ENCODE results near the gene DENND2A. TPM values are rescaled to one million over a fixed set of nuclear protein-coding genes. Genes with fewer than 3 reads are reported as not detected.

The DENND2A gene
- total and polyA plus RNA-seq, 2 of the 4 experiments (the other 2 are of a cell fraction): 7.5 to 10.3 TPM

DNA sequence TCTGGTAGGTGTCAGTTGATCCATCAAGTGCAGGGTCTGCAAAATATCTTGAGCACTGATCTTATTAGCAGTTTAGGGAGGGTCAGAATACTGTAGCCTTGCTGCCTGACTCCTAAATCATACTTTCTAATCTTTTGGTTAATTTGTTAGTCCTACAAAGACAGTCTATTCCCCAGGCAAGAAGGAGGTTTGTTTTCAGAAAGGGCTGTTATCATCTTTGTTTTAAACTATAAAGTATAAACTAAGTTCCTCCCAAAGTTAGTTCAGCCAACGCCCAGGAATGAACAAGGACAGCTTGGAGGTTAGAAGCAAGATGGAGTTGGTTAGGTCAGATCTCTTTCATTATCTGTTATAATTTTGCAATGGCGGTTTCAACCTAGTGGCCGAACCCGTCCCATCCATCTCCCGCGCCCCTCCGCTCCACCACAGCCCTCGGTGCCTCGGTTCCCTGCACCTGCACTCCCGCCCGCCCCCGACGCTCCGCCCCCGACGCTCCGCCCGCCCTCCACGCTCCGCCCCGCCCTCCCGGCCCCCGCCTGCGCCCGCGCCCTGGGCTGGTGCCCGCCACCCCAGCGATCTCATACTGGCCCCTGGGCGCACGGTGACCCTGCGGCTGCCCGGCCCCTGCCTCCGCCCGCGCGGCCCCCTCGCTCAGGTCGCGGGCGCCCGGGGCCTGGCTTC, 31.9 kb upstream of the DENND2A start, which contains the start of gene ADCK2 (continued):
- no peak for TF ChIP-seq CHD1 (IDR thresholded peaks at IDR 0.05; ENCODE audit: low read depth, low read length)

DNA sequence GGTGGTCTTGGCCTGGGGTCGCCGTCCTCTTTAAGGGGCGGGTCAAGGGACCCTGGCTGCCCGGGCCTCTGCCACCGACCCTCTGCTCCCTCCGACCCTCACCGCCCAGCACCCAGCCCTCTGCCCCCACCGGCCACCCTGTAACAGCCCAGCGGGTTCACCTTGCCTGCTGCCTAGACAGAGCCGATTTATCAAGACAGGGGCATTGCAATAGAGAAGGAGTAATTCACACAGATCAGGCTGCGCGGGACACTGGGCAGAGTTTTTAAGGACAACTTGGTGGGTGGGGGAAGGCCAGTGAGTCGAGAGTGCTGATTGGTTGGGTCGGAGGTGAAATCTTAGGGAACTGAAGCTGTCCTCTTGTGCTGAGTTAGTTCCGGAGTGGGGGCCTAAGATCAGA, 31.4 kb upstream of the DENND2A start:
- no peak for DNase-seq
- Histone ChIP-seq H2AFZ (replicated peaks; ENCODE audit: low read length, poor library complexity) (no peak overlapping the region), H2BK120ac (ENCODE audit: low read depth, low read length) (no peak overlapping the region), H2AK5ac (ENCODE audit: low read depth, low read length) (no peak overlapping the region), H3K9me3 (ENCODE audit: control insufficient read depth, insufficient read depth, low read length) (no peaks in the 10 kb centered on the region), H4K8ac (ENCODE audit: low read depth in 2 of 2, low read length in 2 of 2) (no peak overlapping the region), H2BK20ac (ENCODE audit: low read depth, low read length) (no peak overlapping the region), H3K27me3 (ENCODE audit: control insufficient read depth, insufficient read depth, low read length) (peaks cover 6% of the 10 kb centered on the region; the same call in 1 of the 2 replicates), H4K91ac (ENCODE audit: insufficient read depth, low read depth, low read length) (no peak overlapping the region), H2BK5ac (ENCODE audit: low read depth, low read length, poor library complexity, severe bottlenecking) (no peak overlapping the region), H2AK9ac (replicated peaks; ENCODE audit: low read depth, low read length, poor library complexity) (no peak overlapping the region), H4K5ac (ENCODE audit: low read depth, low read length) (no peak overlapping the region), H3K9me1 (ENCODE audit: insufficient read depth, low read length) (no peaks in the 10 kb centered on the region; the same call in 1 of the 2 replicates), H3K9ac (ENCODE audit: low read depth, low read length) (no peak overlapping the region), H3K14ac (replicated peaks; ENCODE audit: low read depth, low read length) (no peak overlapping the region), H3K79me1 (ENCODE audit: low read depth in 1 of 2, low read length in 2 of 2) (peaks cover 4 to 6% of the 10 kb centered on the region in 2 experiments; a peak in 1 of 4 replicates), H3K18ac (ENCODE audit: low read depth, low read length) (no peak overlapping the region), H3K27ac (ENCODE audit: insufficient read depth, low read length) (no peak overlapping the region), H3K4ac (ENCODE audit: low read depth, low read length) (no peak overlapping the region), H3K4me2 (ENCODE audit: low read depth, low read length) (no peak overlapping the region), H3K4me1 (ENCODE audit: control insufficient read depth, insufficient read depth, low read length) (0 out of 2 replicates have a peak, but pooled peaks cover 2% of the 10 kb centered on the region), H3K56ac (ENCODE audit: extremely low read depth, insufficient read depth, low read length) (no peak overlapping the region), H3K4me3 (ENCODE audit: insufficient read depth, low read depth, low read length) (no peak overlapping the region), H2BK15ac (ENCODE audit: low read depth, low read length) (no peak overlapping the region), H3K23ac (ENCODE audit: low read depth, low read length) (no peak overlapping the region), H3K36me3 (ENCODE audit: control insufficient read depth, insufficient read depth, low read length) (no peaks in the 10 kb centered on the region), H4K20me1 (ENCODE audit: insufficient read depth, low read length) (no peaks in the 10 kb centered on the region)
- ChIA-PET POLR2A (ENCODE audit: unreplicated experiment) (no interaction called here), CTCF (no interaction called here)
- no TSS peak for BruUV-seq (replicated peaks)
- intact Hi-C loops (cut with micrococcal nuclease): loop anchor here (5.0 kb wide), 1 partner anchor 980 kb away; no protein-coding TSS in a partner anchor
- 30% methylated on average over 2 of the region's 15 CpGs; no CpG with 5 or more reads in 1 of the 2 experiments for WGBS, 2 experiments (ENCODE audit: extremely low coverage in 2 of 2, insufficient read length in 1 of 2)
- dilution Hi-C loops (cut with HindIII; ENCODE audit: low sequenced_read_pairs, unreplicated experiment): no loop called here
- in situ Hi-C loops (cut with MboI; ENCODE audit: low sequenced_read_pairs): no loop called here
- TF ChIP-seq RFX5 (IDR thresholded peaks at IDR 0.05; ENCODE audit: low read depth, low read length): no peak
- no peak for TF ChIP-seq SMC3 (IDR thresholded peaks at IDR 0.05; ENCODE audit: low read depth, low read length)
- TF ChIP-seq CEBPB (IDR thresholded peaks at IDR 0.05; ENCODE audit: low read depth, low read length): no peak
- no peak for TF ChIP-seq MXI1 (IDR thresholded peaks at IDR 0.05; ENCODE audit: borderline replicate concordance, low read depth, low read length)
- no peak for TF ChIP-seq MAFK (IDR thresholded peaks at IDR 0.05; ENCODE audit: low read depth, low read length)
- ATAC-seq (ENCODE audit: low read depth): no peak

All from IMR-90 (cell line).